Mesenchymal stem cell (in vitro differentiated cells and primary cell): ENCODE data around the gene HOXB4.

Experiments
- DNase-seq: peaks from one replicate; pipeline ENCODE4 v3.0.0-alpha.2; 2013
- H2AFZ ChIP-seq: one replicate; pipeline ENCODE4 v1.6.1; 2013; ENCODE audit warnings: low read depth, mild to moderate bottlenecking, control low read depth, inconsistent platforms, low read length, moderate library complexity
- H2AK5ac ChIP-seq: 2 replicates; pipeline ENCODE4 v1.6.1; 2013; ENCODE audit warnings: low read length, moderate library complexity, mild to moderate bottlenecking, inconsistent platforms; ENCODE audit not compliant: severe bottlenecking
- H2BK120ac ChIP-seq: one replicate; pipeline ENCODE4 v1.6.1; 2013; ENCODE audit warnings: low read depth, mild to moderate bottlenecking, inconsistent platforms, low read length, moderate library complexity
- H2BK12ac ChIP-seq, 2 experiments: one replicate each; pipeline ENCODE4 v1.6.1; 2013; ENCODE audit warnings: inconsistent platforms in 2 of 2, low read length in 2 of 2, mild to moderate bottlenecking in 2 of 2, moderate library complexity in 2 of 2, control low read depth in 1 of 2
- H2BK15ac ChIP-seq: one replicate; pipeline ENCODE4 v1.6.1; 2013; ENCODE audit warnings: mild to moderate bottlenecking, low read depth, inconsistent platforms; ENCODE audit not compliant: poor library complexity, severe bottlenecking
- H2BK5ac ChIP-seq: 2 replicates; pipeline ENCODE4 v1.6.1; 2013; ENCODE audit warnings: low read depth, mild to moderate bottlenecking, low read length, control low read depth, inconsistent platforms; ENCODE audit not compliant: poor library complexity, severe bottlenecking
- H3K14ac ChIP-seq, 2 experiments: one replicate each; pipeline ENCODE4 v1.6.1; 2013; ENCODE audit warnings: inconsistent platforms in 2 of 2, low read length in 2 of 2, control low read depth in 1 of 2, mild to moderate bottlenecking in 1 of 2, moderate library complexity in 1 of 2
- H3K18ac ChIP-seq, 2 experiments: one replicate each; pipeline ENCODE4 v1.6.1; 2013; ENCODE audit warnings: inconsistent platforms in 2 of 2, low read length in 2 of 2, control low read depth in 1 of 2, low read depth in 1 of 2, mild to moderate bottlenecking in 1 of 2
- H3K23ac ChIP-seq, 2 experiments: one replicate each; pipeline ENCODE4 v1.6.1; 2013; ENCODE audit warnings: inconsistent platforms in 2 of 2, low read length in 2 of 2, mild to moderate bottlenecking in 2 of 2, moderate library complexity in 2 of 2, control low read depth in 1 of 2
- H3K27ac ChIP-seq: 2 replicates; pipeline ENCODE4 v1.5.1; 2013; ENCODE audit warnings: mild to moderate bottlenecking, moderate library complexity, low read length, control low read depth, inconsistent platforms; ENCODE audit not compliant: poor library complexity, severe bottlenecking
- H3K27me3 ChIP-seq, 2 experiments: 2 replicates each; pipeline versions ENCODE4 v1.6.1 to v1.7.0; 2013; ENCODE audit warnings: low read length in 2 of 2, mild to moderate bottlenecking in 2 of 2, moderate library complexity in 2 of 2, control low read depth in 1 of 2, inconsistent platforms in 1 of 2; ENCODE audit not compliant: control insufficient read depth in 1 of 2, insufficient read depth in 1 of 2
- H3K36me3 ChIP-seq, 2 experiments: 2 replicates each; pipeline versions ENCODE4 v1.6.1 to v1.7.0; 2013; ENCODE audit warnings: low read length in 2 of 2, control low read depth in 1 of 2, inconsistent platforms in 1 of 2, low read depth in 1 of 2, mild to moderate bottlenecking in 1 of 2; ENCODE audit not compliant: insufficient read depth in 2 of 2, control insufficient read depth in 1 of 2
- H3K4ac ChIP-seq, 2 experiments: one replicate each; pipeline ENCODE4 v1.6.1; 2013; ENCODE audit warnings: inconsistent platforms in 2 of 2, low read length in 2 of 2, mild to moderate bottlenecking in 2 of 2, moderate library complexity in 2 of 2, control low read depth in 1 of 2, low read depth in 1 of 2
- H3K4me1 ChIP-seq: 2 replicates; pipeline ENCODE4 v1.6.1; 2013; ENCODE audit warnings: low read depth, low read length, control low read depth; ENCODE audit not compliant: control insufficient read depth, insufficient read depth
- H3K4me2 ChIP-seq: 2 replicates; pipeline ENCODE4 v1.6.1; 2013; ENCODE audit warnings: low read length, mild to moderate bottlenecking, inconsistent platforms; ENCODE audit not compliant: poor library complexity, severe bottlenecking
- H3K4me3 ChIP-seq, 2 experiments: 2 replicates each; pipeline versions ENCODE4 v1.5.1 to v1.7.0; 2013; ENCODE audit warnings: low read length in 2 of 2, mild to moderate bottlenecking in 2 of 2, control low read depth in 1 of 2, low read depth in 1 of 2; ENCODE audit not compliant: insufficient read depth in 1 of 2
- H3K79me1 ChIP-seq: replicated peaks from 2 replicates; pipeline ENCODE4 v1.6.1; 2013; ENCODE audit warnings: mild to moderate bottlenecking, control low read depth, low read length, inconsistent platforms; ENCODE audit not compliant: poor library complexity, severe bottlenecking
- H3K9ac ChIP-seq: 2 replicates; pipeline ENCODE4 v1.7.0; 2013; ENCODE audit warnings: mild to moderate bottlenecking, low read length, moderate library complexity
- H3K9me3 ChIP-seq: 2 replicates; pipeline ENCODE4 v1.7.0; 2013; ENCODE audit warnings: mild to moderate bottlenecking, low read length; ENCODE audit not compliant: control insufficient read depth
- H4K8ac ChIP-seq: one replicate; pipeline ENCODE4 v1.6.1; 2013; ENCODE audit warnings: inconsistent platforms, mild to moderate bottlenecking, low read length, moderate library complexity
- H4K91ac ChIP-seq: one replicate; pipeline ENCODE4 v1.6.1; 2013; ENCODE audit warnings: mild to moderate bottlenecking, low read length, inconsistent platforms
- WGBS: methylation state at CpG from one replicate; pipeline ENCODE4 v1.1.7; 2013; ENCODE audit warnings: mixed read lengths; 5-methylcytosine and 5-hydroxymethylcytosine counted together

Gene HOXB4

DNA sequence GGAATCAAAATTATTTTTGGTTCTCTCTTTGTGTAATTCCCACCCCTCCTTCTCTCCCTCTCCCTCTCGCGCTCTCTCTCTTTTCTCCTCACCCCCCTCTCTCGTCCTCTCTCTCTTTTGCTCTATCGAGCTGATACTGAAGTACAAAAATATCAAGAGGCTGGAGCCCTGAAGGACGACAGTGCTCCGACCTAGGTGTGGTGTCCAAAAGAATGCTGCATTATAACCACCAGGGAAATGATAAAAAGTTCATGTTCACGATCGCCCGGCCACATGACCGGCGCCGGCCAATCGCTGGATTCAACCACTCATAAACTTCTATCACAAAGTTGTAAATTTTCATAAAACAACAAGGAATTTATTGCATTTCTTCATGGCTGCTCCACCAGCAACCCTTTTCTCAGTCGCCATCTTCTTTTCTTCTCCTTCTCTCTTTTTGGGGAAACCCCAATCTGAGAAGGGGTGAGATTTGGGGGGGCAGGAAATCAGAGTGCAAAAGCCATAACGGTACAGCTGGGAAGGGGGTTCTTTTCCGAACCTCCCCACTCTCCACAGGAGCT is 26.7 kb upstream of the HOXB4 start, which contains the start of gene HOXB6:
Gene HOXB6, minus strand, starts transcription at position 217 of the 560 bp plus-strand sequence. CDS start 6,836 bp downstream, outside the sequence.
- peak within 1 kb of the TSS; percentile 80 for H2BK15ac ChIP-seq
- DNase-seq = peak; percentile 89
- H2BK120ac ChIP-seq = peak within 1 kb of the TSS; percentile 96
- no peak within 1 kb of the TSS for H4K8ac ChIP-seq
- H2AK5ac ChIP-seq = peak within 1 kb of the TSS; percentile 84
- peak within 1 kb of the TSS; percentile 95 for H3K27ac ChIP-seq
- H3K79me1 ChIP-seq = peaks cover 14% of the 10 kb centered on the region
- H3K4ac ChIP-seq = peak within 1 kb of the TSS; percentile 61 to 99
- H2BK12ac ChIP-seq = peak within 1 kb of the TSS; percentile 25 to 98
- peak within 1 kb of the TSS; percentile 96 for H3K9ac ChIP-seq
- peak within 1 kb of the TSS; percentile 76 to 96 for H3K14ac ChIP-seq
- under 1% methylated on average over 13 of the region's 16 CpGs for WGBS
- H3K36me3 ChIP-seq = peaks cover 5 to 13% of the 10 kb centered on the region in 2 experiments
- peak within 1 kb of the TSS; percentile 93 to 94 for H3K18ac ChIP-seq
- H3K23ac ChIP-seq = peak within 1 kb of the TSS; percentile 54 to 55
- H3K27me3 ChIP-seq = peaks cover 0 to 7% of the 10 kb centered on the region in 2 experiments
- no peaks in the 10 kb centered on the region for H3K9me3 ChIP-seq
- peaks cover 28% of the 10 kb centered on the region for H3K4me1 ChIP-seq
- H3K4me3 ChIP-seq = peak within 1 kb of the TSS; percentile 63 to 92
- no peak within 1 kb of the TSS for H2AFZ ChIP-seq
- H4K91ac ChIP-seq = peak within 1 kb of the TSS; percentile 71
- peak within 1 kb of the TSS; percentile 91 for H3K4me2 ChIP-seq
- peak within 1 kb of the TSS; percentile 69 for H2BK5ac ChIP-seq

DNA sequence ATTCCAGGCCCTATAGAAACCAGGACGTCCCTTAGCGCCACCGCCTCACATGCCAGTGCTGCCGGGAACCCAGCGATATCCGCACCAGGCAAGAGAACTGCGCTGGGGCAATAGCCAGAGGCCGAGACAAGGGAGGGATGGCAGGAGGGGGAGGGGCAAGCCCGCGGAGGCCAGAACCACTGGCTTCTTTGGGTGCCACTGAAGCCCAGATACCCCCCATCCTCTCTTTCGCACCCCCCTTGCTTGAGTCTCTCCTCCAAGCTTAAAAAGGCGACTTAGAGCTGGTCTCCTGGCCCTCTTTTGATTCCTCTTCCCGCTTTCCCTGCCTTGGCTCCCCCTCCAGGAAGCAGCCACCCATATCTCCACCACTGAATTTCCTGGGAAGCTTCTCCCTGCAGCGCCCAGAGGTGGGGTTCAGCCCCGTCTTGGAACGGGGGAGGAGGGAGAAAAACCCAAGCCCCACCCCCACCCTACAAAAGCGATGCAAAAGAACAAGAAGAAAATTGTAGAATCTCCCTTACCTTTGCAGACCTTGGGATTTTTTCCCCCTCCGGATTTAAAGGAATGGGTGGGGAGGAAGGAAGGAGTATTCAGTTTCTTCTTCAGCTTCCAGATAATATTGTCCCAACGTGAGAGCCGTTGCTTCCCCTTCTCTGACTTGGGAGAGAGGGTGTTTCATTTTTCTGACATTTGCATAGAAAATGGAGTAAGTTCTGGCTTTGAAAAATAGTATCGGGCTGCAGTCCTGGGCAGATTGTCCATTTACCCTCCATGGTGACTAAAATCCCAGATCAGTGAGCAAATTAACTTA is 26.0 kb upstream of the HOXB4 start:
- Histone ChIP-seq H3K79me1 (peaks cover 10% of the 10 kb centered on the region), H3K9ac (peak overlapping the region; percentile 96), H4K8ac (no peak overlapping the region), H3K27me3 (peaks cover 0 to under 1% of the 10 kb centered on the region in 2 experiments), H3K27ac (peak overlapping the region; percentile 95), H3K9me3 (no peaks in the 10 kb centered on the region), H2AK5ac (peak overlapping the region; percentile 27), H3K18ac (peak overlapping the region; percentile 91 to 93), H3K4me3 (peak overlapping the region; percentile 63 to 92), H2BK12ac (peak overlapping the region; percentile 10 to 25), H3K36me3 (peaks cover 5 to 13% of the 10 kb centered on the region in 2 experiments), H2BK120ac (peak overlapping the region; percentile 88), H3K4me2 (peak overlapping the region; percentile 91), H2BK5ac (peak overlapping the region; percentile 69), H3K14ac (peak overlapping the region; percentile 76 to 96), H3K23ac (peak overlapping the region in 1 of 2 experiments; percentile 54), H3K4me1 (peaks cover 28% of the 10 kb centered on the region), H4K91ac (peak overlapping the region; percentile 71), H2BK15ac (peak overlapping the region; percentile 80), H2AFZ (no peak overlapping the region), H3K4ac (peak overlapping the region; percentile 61 to 75)
- WGBS = 0% methylated on average over 19 of the region's 21 CpGs
- DNase-seq = peak; percentile 80

DNA sequence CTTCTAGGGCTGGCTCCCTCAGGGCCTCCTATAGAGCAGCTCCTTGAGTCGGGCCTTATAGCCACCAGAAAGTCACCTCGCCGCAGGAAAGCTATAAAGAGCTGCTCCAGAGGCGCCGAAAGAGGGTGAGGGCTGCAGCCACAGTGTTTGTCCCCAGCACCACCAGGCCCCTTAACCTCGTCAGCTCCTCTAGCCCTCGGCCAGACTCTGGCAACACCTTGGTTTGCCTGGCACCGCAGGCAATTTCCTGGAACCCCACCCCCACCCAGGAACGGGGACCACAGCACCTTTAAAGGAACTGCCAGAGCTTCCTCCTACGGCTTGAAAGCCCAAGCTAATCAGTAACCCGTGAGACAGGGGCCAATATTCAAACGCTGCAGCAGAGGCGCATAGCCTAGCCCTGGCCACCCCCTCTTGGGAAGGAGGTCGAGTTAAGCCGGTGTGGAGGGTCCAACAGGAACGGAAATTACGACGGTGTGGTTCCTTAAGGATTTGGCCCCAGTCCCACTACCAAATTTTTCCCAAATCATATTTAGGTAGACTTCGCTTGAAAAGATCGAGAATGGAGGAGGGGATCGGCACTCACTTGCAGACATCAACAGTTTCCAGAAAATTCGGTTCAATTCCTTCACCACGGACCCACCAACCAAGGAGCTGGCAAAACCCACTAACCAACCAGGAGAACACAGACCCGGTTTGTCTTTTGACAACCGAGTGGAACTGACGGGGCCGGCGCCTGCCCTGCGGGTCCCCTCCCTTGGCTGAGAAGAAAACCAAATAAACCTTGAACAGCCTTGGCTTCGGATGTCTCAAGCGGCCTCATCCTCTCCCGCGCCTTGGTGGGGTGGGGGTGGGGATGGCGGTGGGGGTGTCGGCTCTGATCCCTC is 23.6 kb upstream of the HOXB4 start:
- H2AK5ac ChIP-seq = peak overlapping the region; percentile 57
- 2% methylated on average over 30 of the region's 35 CpGs for WGBS

More for the DNA sequence above, 23.6 kb upstream of the HOXB4 start:
- no peaks in the 10 kb centered on the region for H3K27me3 ChIP-seq
- peak overlapping the region; percentile 81 to 87 for H3K14ac ChIP-seq
- H2AFZ ChIP-seq = no peak overlapping the region
- H3K27ac ChIP-seq = peak overlapping the region; percentile 68
- no peak overlapping the region for H2BK5ac ChIP-seq
- peak overlapping the region; percentile 65 for H4K91ac ChIP-seq
- peaks cover 24% of the 10 kb centered on the region for H3K4me1 ChIP-seq
- H3K18ac ChIP-seq = peak overlapping the region; percentile 71 to 78
- H3K4me3 ChIP-seq = peak overlapping the region; percentile 61 to 92
- no peaks in the 10 kb centered on the region for H3K9me3 ChIP-seq
- no peak for DNase-seq
- peak overlapping the region in 1 of 2 experiments; percentile 13 for H3K4ac ChIP-seq
- H3K36me3 ChIP-seq = peaks cover 0 to 3% of the 10 kb centered on the region in 2 experiments
- peak overlapping the region; percentile 96 for H3K9ac ChIP-seq
- H3K4me2 ChIP-seq = peak overlapping the region; percentile 91
- H4K8ac ChIP-seq = peak overlapping the region; percentile 56
- H2BK120ac ChIP-seq = peak overlapping the region; percentile 84
- H2BK12ac ChIP-seq = peak overlapping the region in 1 of 2 experiments; percentile 42
- no peak overlapping the region for H2BK15ac ChIP-seq
- peaks cover 4% of the 10 kb centered on the region for H3K79me1 ChIP-seq
- peak overlapping the region; percentile 37 to 94 for H3K23ac ChIP-seq
